ENCODE measurements around the gene FAM174B. TPM values are rescaled to one million over a fixed set of nuclear protein-coding genes. Genes with fewer than 3 reads are reported as not detected.
A peak's percentile ranks its signal among the peaks of the same experiment; 100 is the strongest.

The FAM174B gene
- total and polyA plus RNA-seq, 4 donors: 2.5 to 4.5 (median 3.8) TPM

GRCh38 chr15:92579931-92580470, 75.6 kb downstream of the FAM174B start:
- no peak overlapping the region for H3K4me3 ChIP-seq (ENCODE audit: low read depth in 1 of 3, low read length in 3 of 3)
- no peaks in the 10 kb centered on the region for H3K4me1 ChIP-seq (ENCODE audit: control insufficient read depth in 4 of 4, insufficient read depth in 4 of 4, low read length in 3 of 4)
- TF ChIP-seq SP1 (IDR thresholded peaks at IDR 0.05): no peak
- TF ChIP-seq, protein P1, sequence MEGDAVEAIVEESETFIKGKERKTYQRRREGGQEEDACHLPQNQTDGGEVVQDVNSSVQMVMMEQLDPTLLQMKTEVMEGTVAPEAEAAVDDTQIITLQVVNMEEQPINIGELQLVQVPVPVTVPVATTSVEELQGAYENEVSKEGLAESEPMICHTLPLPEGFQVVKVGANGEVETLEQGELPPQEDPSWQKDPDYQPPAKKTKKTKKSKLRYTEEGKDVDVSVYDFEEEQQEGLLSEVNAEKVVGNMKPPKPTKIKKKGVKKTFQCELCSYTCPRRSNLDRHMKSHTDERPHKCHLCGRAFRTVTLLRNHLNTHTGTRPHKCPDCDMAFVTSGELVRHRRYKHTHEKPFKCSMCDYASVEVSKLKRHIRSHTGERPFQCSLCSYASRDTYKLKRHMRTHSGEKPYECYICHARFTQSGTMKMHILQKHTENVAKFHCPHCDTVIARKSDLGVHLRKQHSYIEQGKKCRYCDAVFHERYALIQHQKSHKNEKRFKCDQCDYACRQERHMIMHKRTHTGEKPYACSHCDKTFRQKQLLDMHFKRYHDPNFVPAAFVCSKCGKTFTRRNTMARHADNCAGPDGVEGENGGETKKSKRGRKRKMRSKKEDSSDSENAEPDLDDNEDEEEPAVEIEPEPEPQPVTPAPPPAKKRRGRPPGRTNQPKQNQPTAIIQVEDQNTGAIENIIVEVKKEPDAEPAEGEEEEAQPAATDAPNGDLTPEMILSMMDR (IDR thresholded peaks at IDR 0.05; ENCODE audit: low read depth, low read length, missing input control): no peak
- no peak for TF ChIP-seq HNF4A (conservative IDR thresholded peaks at IDR 0.05)
- TF ChIP-seq YY1 (IDR thresholded peaks at IDR 0.05): no peak
- TF ChIP-seq NR2F2 (IDR thresholded peaks at IDR 0.05): no peak
- TF ChIP-seq FOXA1 (IDR thresholded peaks at IDR 0.05): no peak
- no peak for TF ChIP-seq HNF4G (IDR thresholded peaks at IDR 0.05)
- no peak for TF ChIP-seq EGR1 (IDR thresholded peaks at IDR 0.05; ENCODE audit: low read depth in 2 of 2)
- no peak for TF ChIP-seq FOXA2 (IDR thresholded peaks at IDR 0.05)
- TF ChIP-seq, protein P2, sequence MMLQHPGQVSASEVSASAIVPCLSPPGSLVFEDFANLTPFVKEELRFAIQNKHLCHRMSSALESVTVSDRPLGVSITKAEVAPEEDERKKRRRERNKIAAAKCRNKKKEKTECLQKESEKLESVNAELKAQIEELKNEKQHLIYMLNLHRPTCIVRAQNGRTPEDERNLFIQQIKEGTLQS (IDR thresholded peaks at IDR 0.05): no peak
- no peak for TF ChIP-seq TAF1 (conservative IDR thresholded peaks at IDR 0.05)
- TF ChIP-seq RXRA (IDR thresholded peaks at IDR 0.05): no peak
- DNase-seq (ENCODE audit: low spot score): no peak
- H3K9ac ChIP-seq (ENCODE audit: low read depth in 1 of 2, low read length in 2 of 2): no peak overlapping the region
- 93% methylated on average over 15 of the region's 15 CpGs for WGBS
- no peaks in the 10 kb centered on the region for H3K36me3 ChIP-seq (ENCODE audit: control insufficient read depth in 4 of 4, insufficient read depth in 3 of 4, low read depth in 1 of 4, low read length in 3 of 4)
- no peak overlapping the region for H3K27ac ChIP-seq (ENCODE audit: low read depth in 1 of 2, low read length in 2 of 2)
- no peaks in the 10 kb centered on the region for H3K27me3 ChIP-seq (ENCODE audit: control insufficient read depth in 4 of 4, insufficient read depth in 4 of 4, low read length in 3 of 4)
- H3K9me3 ChIP-seq (ENCODE audit: control insufficient read depth in 4 of 4, low read length in 3 of 4): no peaks in the 10 kb centered on the region

GRCh38 chr15:92579486-92579885, 76.1 kb downstream of the FAM174B start:
- Histone ChIP-seq H3K9me3 (ENCODE audit: control insufficient read depth in 4 of 4, low read length in 3 of 4) (no peaks in the 10 kb centered on the region), H3K27ac (ENCODE audit: low read depth in 1 of 2, low read length in 2 of 2) (no peak overlapping the region), H3K27me3 (ENCODE audit: control insufficient read depth in 4 of 4, insufficient read depth in 4 of 4, low read length in 3 of 4) (no peaks in the 10 kb centered on the region), H3K4me3 (ENCODE audit: low read depth in 1 of 3, low read length in 3 of 3) (no peak overlapping the region), H3K36me3 (ENCODE audit: control insufficient read depth in 4 of 4, insufficient read depth in 3 of 4, low read depth in 1 of 4, low read length in 3 of 4) (no peaks in the 10 kb centered on the region), H3K4me1 (ENCODE audit: control insufficient read depth in 4 of 4, insufficient read depth in 4 of 4, low read length in 3 of 4) (no peaks in the 10 kb centered on the region), H3K9ac (ENCODE audit: low read depth in 1 of 2, low read length in 2 of 2) (no peak overlapping the region)
- 83% methylated on average over 9 of the region's 9 CpGs for WGBS
- peak; percentile 23 for DNase-seq (ENCODE audit: low spot score)
- TF ChIP-seq RXRA (IDR thresholded peaks at IDR 0.05) (no peak), RAD21 (IDR thresholded peaks at IDR 0.05) (no peak), TAF1 (conservative IDR thresholded peaks at IDR 0.05) (no peak), JUND (IDR thresholded peaks at IDR 0.05) (no peak), SP1 (IDR thresholded peaks at IDR 0.05) (no peak), YY1 (IDR thresholded peaks at IDR 0.05) (no peak), GABPA (IDR thresholded peaks at IDR 0.05 in 1 of 2, conservative IDR thresholded peaks at IDR 0.05 in 1 of 2) (no peak), EGR1 (IDR thresholded peaks at IDR 0.05; ENCODE audit: low read depth in 2 of 2) (no peak), HNF4G (IDR thresholded peaks at IDR 0.05) (no peak), NR2F2 (IDR thresholded peaks at IDR 0.05) (no peak), FOXA2 (IDR thresholded peaks at IDR 0.05) (no peak), FOXA1 (IDR thresholded peaks at IDR 0.05) (no peak), HNF4A (conservative IDR thresholded peaks at IDR 0.05) (no peak), ZBTB33 (IDR thresholded peaks at IDR 0.05) (no peak)
- TF ChIP-seq, protein P1 (IDR thresholded peaks at IDR 0.05; ENCODE audit: low read depth, low read length, missing input control): no peak
- TF ChIP-seq, protein P3, sequence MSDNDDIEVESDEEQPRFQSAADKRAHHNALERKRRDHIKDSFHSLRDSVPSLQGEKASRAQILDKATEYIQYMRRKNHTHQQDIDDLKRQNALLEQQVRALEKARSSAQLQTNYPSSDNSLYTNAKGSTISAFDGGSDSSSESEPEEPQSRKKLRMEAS (IDR thresholded peaks at IDR 0.05): no peak
- TF ChIP-seq, protein P4, sequence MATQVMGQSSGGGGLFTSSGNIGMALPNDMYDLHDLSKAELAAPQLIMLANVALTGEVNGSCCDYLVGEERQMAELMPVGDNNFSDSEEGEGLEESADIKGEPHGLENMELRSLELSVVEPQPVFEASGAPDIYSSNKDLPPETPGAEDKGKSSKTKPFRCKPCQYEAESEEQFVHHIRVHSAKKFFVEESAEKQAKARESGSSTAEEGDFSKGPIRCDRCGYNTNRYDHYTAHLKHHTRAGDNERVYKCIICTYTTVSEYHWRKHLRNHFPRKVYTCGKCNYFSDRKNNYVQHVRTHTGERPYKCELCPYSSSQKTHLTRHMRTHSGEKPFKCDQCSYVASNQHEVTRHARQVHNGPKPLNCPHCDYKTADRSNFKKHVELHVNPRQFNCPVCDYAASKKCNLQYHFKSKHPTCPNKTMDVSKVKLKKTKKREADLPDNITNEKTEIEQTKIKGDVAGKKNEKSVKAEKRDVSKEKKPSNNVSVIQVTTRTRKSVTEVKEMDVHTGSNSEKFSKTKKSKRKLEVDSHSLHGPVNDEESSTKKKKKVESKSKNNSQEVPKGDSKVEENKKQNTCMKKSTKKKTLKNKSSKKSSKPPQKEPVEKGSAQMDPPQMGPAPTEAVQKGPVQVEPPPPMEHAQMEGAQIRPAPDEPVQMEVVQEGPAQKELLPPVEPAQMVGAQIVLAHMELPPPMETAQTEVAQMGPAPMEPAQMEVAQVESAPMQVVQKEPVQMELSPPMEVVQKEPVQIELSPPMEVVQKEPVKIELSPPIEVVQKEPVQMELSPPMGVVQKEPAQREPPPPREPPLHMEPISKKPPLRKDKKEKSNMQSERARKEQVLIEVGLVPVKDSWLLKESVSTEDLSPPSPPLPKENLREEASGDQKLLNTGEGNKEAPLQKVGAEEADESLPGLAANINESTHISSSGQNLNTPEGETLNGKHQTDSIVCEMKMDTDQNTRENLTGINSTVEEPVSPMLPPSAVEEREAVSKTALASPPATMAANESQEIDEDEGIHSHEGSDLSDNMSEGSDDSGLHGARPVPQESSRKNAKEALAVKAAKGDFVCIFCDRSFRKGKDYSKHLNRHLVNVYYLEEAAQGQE (IDR thresholded peaks at IDR 0.05): no peak
- TF ChIP-seq, protein P2 (IDR thresholded peaks at IDR 0.05): no peak

All from liver (tissue), 9 donors.